Subcutaneous adipose tissue (tissue), 4 donors: ENCODE data around the gene LDLRAD3. TPM values are rescaled to one million over a fixed set of nuclear protein-coding genes. Genes with fewer than 3 reads are reported as not detected.

Source experiments
- total RNA-seq, 4 donors: library from RNA; depleted of rRNA; stranded (reverse); fragments of >200 nt; gene quantifications; one replicate each; pipeline ENCODE4 v1.1.0, GENCODE V29; 2016
- TF ChIP-seq, protein P1 (sequence below): fragments of 450-650 bp; IDR thresholded peaks from one replicate; pipeline ENCODE4 v1.5.1; 2016; ENCODE audit warnings: low read depth, mild to moderate bottlenecking, control low read depth, antibody characterized with exemption, moderate library complexity

LDLRAD3 gene
- total RNA-seq, 4 donors from 2014 or later, result 22.8 to 39.6 (median 29.4) TPM

DNA sequence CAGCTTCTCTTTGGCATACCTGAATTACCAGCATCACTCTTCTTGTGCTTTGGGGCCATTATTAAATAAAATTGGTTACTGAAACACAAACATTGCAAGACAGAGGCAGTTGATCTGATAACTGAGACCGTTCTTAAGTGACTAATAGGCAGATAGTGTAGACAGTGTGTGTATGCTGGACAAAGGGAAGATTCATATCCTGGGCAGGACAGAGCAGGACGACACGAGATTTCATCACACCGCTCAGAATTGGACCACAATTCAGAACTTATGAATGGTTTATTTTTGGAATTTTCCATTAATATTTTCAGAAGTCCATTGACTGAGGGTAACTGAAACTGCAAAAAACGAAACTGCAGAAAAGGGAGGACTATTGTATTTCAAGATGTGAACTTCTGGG is 68.6 kb downstream of the LDLRAD3 start:
- TF ChIP-seq, protein P1, sequence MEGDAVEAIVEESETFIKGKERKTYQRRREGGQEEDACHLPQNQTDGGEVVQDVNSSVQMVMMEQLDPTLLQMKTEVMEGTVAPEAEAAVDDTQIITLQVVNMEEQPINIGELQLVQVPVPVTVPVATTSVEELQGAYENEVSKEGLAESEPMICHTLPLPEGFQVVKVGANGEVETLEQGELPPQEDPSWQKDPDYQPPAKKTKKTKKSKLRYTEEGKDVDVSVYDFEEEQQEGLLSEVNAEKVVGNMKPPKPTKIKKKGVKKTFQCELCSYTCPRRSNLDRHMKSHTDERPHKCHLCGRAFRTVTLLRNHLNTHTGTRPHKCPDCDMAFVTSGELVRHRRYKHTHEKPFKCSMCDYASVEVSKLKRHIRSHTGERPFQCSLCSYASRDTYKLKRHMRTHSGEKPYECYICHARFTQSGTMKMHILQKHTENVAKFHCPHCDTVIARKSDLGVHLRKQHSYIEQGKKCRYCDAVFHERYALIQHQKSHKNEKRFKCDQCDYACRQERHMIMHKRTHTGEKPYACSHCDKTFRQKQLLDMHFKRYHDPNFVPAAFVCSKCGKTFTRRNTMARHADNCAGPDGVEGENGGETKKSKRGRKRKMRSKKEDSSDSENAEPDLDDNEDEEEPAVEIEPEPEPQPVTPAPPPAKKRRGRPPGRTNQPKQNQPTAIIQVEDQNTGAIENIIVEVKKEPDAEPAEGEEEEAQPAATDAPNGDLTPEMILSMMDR, result no peak

DNA sequence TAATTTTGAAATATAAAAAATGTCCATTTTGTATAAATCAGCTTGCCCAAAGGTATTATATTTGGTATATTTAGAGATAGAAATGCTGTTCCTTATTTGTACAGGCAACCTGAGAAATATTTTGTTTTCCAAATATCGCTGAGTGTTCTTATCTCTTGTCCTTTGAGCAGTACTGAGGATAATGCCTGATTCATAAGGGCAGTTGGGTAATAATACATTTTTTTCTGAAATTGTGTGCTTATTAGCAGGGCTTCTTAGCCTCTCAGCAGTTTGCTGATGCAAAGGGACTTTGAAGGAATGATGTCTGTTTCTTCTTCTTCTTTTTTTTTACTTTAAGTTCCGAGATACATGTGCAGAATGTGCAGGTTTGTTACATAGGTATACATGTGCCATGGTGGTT is 69.1 kb downstream of the LDLRAD3 start:
- TF ChIP-seq, protein P1, result no peak

DNA sequence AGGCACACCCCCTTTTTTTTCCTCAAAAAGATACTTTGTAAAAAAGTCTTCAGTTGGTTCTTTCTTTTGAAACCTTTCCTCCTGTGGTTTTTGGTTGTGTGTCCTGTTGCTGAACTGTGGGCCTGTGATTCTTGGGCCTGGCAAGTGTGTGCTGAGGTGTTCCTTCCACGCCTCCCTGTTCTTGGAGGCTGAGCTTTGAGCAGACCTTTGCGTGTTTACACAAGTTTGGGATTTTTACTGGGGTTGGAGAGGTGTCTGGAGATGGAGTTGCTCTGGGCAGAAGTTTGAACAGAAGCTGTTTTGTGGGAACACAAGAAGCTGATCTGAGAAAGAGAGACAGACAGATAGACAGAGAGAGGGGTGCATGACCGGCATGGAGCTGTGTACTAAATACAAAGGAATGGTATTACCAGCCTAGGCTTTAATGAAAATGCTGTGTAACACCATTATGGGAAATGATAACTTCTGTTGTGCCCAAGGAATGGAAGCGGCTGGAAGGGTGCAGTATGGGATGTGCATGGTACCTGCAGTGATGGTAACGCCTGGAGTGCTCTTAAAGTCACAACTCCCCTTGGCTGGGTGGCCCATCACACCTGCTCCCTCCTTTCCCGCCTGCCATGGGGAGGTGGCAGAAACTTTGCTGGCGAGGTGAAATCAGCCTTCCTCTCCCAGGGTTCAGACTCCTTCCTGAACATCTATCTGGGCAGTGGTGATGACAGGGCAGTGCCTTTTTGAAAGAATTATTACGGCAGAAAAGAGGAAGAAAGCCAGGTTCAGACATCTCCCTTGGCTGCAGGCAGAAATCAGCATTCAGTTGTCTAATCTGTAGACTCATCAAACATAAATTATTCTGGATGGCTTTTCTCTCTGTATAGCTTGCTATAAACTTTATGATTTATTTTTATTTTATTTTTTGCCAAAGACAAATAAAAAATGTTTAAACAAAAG is 70.4 kb downstream of the LDLRAD3 start:
- TF ChIP-seq, protein P1, result no peak

DNA sequence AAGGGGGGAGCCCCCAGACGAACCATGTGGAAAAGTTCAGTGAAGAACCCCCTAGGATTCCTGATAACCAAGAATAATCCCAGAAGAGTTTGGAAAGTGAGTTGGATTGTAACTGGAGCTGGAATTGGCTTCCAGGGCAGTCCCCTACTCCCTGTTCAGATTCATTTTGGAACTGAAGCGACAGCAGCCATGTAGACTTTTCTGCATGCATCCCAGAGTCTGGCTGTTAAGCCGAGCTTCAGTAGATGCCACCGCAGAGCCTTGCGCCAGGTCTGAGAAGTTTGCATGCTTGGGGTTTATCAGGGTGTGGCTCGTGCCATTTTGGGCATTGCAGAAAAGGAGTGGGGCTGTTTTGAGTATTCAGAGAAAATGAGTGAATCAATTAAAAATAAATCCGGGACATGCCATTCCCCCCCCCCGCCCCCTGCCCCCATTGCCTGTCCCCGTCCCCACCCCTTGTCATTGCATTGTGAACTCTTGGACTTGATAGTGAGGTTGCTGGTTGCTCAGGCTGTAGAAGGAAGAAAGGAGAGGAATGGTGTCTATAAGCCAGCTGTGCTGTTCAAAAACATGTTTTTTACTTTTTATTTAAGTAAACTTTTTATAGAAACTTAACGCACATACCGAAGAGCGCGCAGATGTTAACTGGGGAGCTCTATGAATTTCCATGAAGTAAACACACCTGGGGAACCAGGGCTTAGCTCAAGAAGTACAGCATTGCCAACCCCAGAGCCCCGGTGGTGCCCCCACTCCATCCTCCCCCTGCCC is 71.2 kb downstream of the LDLRAD3 start:
- TF ChIP-seq, protein P1, result no peak

DNA sequence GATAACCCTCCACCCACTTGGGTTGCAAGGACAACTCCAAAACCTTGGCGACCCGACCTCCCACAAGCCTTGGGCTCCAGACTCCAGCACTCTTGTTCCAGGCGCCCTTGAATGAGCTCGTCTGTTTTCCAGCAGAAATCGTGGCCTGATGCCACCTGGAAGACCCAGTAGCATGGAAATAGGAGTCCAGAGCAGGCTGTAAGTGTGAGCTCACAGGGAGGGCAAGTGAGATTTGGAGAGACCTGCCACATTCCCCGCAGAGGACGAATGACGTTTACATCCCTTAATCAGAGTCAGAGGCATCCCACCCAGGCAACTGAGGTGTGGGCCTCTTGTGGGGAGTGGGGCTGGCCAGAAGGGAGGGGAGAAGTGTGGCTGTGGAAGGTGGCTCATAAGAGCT is 71.9 kb downstream of the LDLRAD3 start:
- TF ChIP-seq, protein P1, result no peak

DNA sequence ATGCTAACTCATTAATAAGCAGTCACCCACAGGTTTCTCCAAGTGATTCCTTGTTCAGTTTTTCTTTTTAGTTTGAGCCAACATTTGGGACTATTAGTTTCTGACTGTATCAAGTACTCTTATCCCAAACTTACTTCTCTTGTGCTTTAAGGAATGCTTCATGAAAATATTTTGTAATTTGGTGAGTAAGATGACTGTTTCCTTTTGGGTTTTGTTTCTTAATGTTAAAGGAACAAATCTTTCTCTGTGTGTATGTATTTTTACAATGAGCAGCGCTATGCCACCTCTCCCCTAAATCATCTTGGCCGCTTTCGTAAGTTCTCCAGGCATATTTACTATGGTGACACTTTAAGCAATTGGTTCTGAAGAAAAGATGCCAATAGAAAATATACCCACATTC is 72.4 kb downstream of the LDLRAD3 start:
- TF ChIP-seq, protein P1, result no peak

DNA sequence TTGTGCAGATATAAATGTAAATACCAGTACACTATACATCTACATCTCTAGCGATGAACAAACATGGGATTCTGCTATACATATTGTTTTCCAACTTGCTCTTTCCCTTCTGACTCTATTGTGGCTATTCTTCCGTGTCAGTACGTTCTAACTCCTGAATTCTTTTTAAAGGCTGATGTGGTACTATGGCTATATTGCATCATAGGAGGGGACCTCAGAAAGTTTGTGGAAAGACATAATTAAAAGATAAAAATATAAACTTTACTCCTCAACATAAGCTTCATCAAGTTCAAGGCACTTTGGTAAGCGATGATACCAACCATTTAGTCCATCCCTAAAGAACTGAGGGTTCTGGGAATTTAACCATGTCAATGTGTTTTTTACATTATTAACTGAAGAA is 72.8 kb downstream of the LDLRAD3 start:
- TF ChIP-seq, protein P1, result no peak
